Measurements from ENCODE around the gene WASF2. TPM values are rescaled to one million over a fixed set of nuclear protein-coding genes. Genes with fewer than 3 reads are reported as not detected.

Gene WASF2
- total and polyA plus RNA-seq, 2 experiments from 2014 or later: 32.7 to 53.4 TPM

DNA sequence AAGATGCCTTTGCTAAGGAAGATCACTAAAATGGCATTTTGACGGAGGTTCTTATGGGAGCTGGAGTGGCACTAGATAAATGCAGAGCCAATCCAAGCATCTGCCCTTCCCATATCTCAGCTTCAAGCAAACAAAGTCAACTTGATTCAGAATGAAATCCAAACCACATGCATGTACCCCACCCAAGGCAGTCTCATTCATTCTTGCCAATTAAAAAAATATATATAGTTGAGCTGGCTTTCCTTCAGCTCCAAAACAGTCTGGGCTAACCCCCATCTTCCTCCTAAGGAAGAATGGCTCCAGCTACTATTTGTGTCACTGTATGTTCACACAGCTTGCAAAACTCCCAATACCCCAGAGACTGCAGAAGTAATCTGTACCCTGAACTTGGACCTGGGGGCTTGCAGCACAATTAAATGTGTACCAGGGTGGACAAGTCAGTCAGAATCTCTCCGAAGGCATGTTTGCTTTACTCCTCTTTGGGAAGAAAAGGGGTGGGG is 62.1 kb downstream of the WASF2 start:
- H3K27ac ChIP-seq: peak overlapping the region; percentile 99

DNA sequence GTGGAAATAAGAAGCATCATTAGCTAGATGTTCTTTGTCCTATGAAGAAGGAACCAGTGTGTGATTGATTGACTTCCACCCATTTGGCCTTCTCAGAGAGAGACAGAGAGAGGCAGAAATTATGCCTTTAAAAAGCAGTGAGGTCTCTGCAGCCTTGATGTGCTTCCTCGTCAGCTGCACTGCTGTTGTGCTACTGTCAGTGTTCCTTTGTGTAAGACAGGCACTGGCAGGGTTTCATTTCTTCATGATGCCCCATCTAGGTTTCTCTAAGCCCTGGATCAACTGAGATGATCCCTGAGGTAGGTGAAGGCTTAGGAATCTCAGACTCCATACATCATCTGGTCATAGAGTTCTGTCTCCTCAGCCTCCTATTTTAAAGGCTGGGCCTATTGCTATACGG is 62.6 kb downstream of the WASF2 start:
- Histone ChIP-seq H3K27ac (peak overlapping the region; percentile 99), H3K27me3 (no peaks in the 10 kb centered on the region), H3K4me3 (no peak overlapping the region), H3K4me1 (ENCODE audit: low read depth) (peaks cover 51% of the 10 kb centered on the region), H3K36me3 (no peaks in the 10 kb centered on the region), H3K9me3 (ENCODE audit: low read depth) (no peaks in the 10 kb centered on the region)
- TF ChIP-seq, protein P1, sequence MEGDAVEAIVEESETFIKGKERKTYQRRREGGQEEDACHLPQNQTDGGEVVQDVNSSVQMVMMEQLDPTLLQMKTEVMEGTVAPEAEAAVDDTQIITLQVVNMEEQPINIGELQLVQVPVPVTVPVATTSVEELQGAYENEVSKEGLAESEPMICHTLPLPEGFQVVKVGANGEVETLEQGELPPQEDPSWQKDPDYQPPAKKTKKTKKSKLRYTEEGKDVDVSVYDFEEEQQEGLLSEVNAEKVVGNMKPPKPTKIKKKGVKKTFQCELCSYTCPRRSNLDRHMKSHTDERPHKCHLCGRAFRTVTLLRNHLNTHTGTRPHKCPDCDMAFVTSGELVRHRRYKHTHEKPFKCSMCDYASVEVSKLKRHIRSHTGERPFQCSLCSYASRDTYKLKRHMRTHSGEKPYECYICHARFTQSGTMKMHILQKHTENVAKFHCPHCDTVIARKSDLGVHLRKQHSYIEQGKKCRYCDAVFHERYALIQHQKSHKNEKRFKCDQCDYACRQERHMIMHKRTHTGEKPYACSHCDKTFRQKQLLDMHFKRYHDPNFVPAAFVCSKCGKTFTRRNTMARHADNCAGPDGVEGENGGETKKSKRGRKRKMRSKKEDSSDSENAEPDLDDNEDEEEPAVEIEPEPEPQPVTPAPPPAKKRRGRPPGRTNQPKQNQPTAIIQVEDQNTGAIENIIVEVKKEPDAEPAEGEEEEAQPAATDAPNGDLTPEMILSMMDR (IDR thresholded peaks at IDR 0.05; ENCODE audit: low read depth, low read length): no peak
- DNase-seq (ENCODE audit: low read depth in 1 of 2, low spot score in 1 of 2): no peak

More for the DNA sequence above, 62.1 kb downstream of the WASF2 start:
- Histone ChIP-seq H3K9me3 (ENCODE audit: low read depth) (no peaks in the 10 kb centered on the region), H3K4me1 (ENCODE audit: low read depth) (peaks cover 51% of the 10 kb centered on the region), H3K4me3 (no peak overlapping the region), H3K27me3 (no peaks in the 10 kb centered on the region), H3K36me3 (no peaks in the 10 kb centered on the region)
- TF ChIP-seq, protein P1 (IDR thresholded peaks at IDR 0.05; ENCODE audit: low read depth, low read length): no peak
- no peak for DNase-seq (ENCODE audit: low read depth in 1 of 2, low spot score in 1 of 2)

DNA sequence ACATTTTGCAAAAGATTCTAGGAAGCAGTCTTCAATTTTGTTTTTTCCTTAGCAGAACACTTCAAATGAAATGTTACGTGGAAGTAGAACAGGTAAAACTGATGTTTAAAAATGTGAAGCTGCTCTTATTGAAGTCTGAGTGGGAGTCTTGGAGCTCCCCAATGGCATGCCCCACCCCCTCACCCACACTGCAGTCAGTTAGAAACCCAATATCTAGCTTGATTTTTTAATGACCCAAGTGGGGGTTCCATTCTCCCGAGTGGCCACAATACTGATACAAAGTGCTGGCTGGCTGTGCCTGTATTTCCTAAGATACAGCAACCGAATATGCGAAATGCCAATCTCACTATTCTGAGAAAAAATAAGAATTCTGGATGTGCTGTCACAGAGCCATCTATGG is 66.3 kb downstream of the WASF2 start:
- Histone ChIP-seq H3K4me3 (no peak overlapping the region), H3K36me3 (no peaks in the 10 kb centered on the region), H3K9me3 (ENCODE audit: low read depth) (no peaks in the 10 kb centered on the region), H3K4me1 (ENCODE audit: low read depth) (peaks cover 47% of the 10 kb centered on the region), H3K27ac (peak overlapping the region; percentile 32), H3K27me3 (no peaks in the 10 kb centered on the region)
- TF ChIP-seq, protein P1 (IDR thresholded peaks at IDR 0.05; ENCODE audit: low read depth, low read length): no peak
- DNase-seq (ENCODE audit: low read depth in 1 of 2, low spot score in 1 of 2): no peak

DNA sequence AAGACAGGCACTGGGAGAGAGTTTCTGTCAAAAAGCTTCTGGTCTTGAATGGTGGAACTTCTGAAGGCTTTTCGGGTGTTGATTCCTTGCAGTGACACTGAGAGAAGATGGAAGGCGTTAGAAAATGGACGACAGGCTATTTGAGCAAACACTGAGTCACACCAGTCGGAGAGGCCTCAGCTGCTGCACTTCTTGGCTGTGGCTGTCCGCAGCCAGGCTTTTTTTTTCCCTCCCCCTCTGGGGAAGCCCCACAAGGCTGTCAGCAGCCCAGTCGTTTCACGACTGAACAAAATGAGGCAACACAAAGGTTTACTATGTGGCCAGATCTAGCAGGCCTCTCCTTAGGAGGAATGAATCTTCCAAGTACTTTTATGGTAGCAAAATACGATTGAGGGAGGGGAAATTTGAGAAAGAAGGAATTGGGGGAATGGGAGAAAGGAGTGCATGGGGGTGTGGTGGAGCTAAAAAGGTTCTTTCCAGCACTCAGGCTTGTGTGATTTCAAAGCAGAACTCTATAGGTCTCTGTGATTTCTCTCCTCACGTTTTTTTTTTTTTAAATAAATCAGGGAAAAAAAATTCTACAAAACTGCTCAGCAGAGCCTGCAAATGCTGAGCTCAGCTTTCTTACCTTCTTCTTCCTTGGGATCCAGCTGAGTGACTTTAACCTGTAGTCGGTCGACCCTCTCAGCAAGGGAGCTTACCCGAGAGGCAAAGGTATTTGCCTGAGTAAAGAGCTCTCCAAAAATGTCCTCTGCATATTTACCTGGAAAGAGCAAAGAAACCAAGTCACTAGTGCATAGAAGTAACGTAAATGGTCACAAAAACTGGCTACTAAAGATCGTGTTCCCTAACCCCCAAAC is 71.4 kb downstream of the WASF2 start:
- no peaks in the 10 kb centered on the region for H3K9me3 ChIP-seq (ENCODE audit: low read depth)
- no peaks in the 10 kb centered on the region for H3K27me3 ChIP-seq
- peak overlapping the region; percentile 97 for H3K27ac ChIP-seq
- peak; percentile 66 to 96 for DNase-seq (ENCODE audit: low read depth in 1 of 2, low spot score in 1 of 2)
- TF ChIP-seq, protein P1 (IDR thresholded peaks at IDR 0.05; ENCODE audit: low read depth, low read length): no peak
- H3K36me3 ChIP-seq: peaks cover 25% of the 10 kb centered on the region
- H3K4me1 ChIP-seq (ENCODE audit: low read depth): peaks cover 31% of the 10 kb centered on the region
- no peak overlapping the region for H3K4me3 ChIP-seq

DNA sequence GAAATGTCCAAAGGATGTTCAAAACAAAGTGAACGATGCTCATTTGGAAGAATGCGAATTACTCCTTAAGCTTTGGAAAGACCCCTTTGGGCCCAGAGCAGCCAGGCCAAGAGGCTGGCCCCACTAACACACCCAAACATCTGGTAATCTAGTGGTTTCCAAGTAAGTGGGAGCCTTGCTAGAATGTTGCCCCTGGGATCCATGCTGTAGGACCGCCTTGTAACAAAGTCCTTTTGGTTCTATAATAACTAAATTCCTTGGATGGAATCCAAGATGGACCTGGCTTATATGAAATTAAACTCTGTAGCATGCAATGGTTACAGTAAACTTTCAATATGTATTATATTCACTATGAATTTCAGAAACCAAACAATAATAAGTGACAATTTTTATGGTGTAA is 72.3 kb downstream of the WASF2 start:
- peaks cover 34% of the 10 kb centered on the region for H3K36me3 ChIP-seq
- DNase-seq (ENCODE audit: low read depth in 1 of 2, low spot score in 1 of 2): no peak
- peaks cover 29% of the 10 kb centered on the region for H3K4me1 ChIP-seq (ENCODE audit: low read depth)
- H3K9me3 ChIP-seq (ENCODE audit: low read depth): no peaks in the 10 kb centered on the region
- peak overlapping the region; percentile 97 for H3K27ac ChIP-seq
- TF ChIP-seq, protein P1 (IDR thresholded peaks at IDR 0.05; ENCODE audit: low read depth, low read length): no peak
- H3K4me3 ChIP-seq: no peak overlapping the region
- no peaks in the 10 kb centered on the region for H3K27me3 ChIP-seq
